Loucy (cell line): ENCODE results near the gene PRPF18.

Source experiments
- H2AFZ ChIP-seq: fragments of 200-600 bp; sonication (generic); 2 replicates; pipeline ENCODE4 v1.6.0; 2016; ENCODE audit warnings: antibody characterized with exemption, mild to moderate bottlenecking, low read length, moderate library complexity
- H3F3A ChIP-seq: fragments of 200-600 bp; 2 replicates; pipeline ENCODE4 v1.6.0; 2016; ENCODE audit warnings: antibody characterized with exemption, low read depth, mild to moderate bottlenecking
- H3K27me3 ChIP-seq: fragments of 200-600 bp; sonication (generic); 2 replicates; pipeline ENCODE4 v1.6.1; 2014; ENCODE audit warnings: low read length, mild to moderate bottlenecking; ENCODE audit not compliant: insufficient read depth, poor library complexity, severe bottlenecking
- H3K36me3 ChIP-seq: fragments of 200-600 bp; sonication (generic); 2 replicates; pipeline ENCODE4 v1.6.1; 2016; ENCODE audit warnings: low read length; ENCODE audit not compliant: insufficient read depth
- H3K4me1 ChIP-seq: fragments of 200-600 bp; sonication (generic); 2 replicates; pipeline ENCODE4 v1.5.1; 2014; ENCODE audit warnings: low read length, mild to moderate bottlenecking; ENCODE audit not compliant: insufficient read depth, poor library complexity, severe bottlenecking
- H3K4me2 ChIP-seq: fragments of 200-600 bp; sonication (generic); 2 replicates; pipeline ENCODE4 v1.6.0; 2014; ENCODE audit warnings: antibody characterized with exemption, low read length, low read depth, mild to moderate bottlenecking; ENCODE audit not compliant: poor library complexity, severe bottlenecking
- H3K4me3 ChIP-seq: fragments of 200-600 bp; sonication (generic); 2 replicates; pipeline ENCODE4 v1.5.1; 2014; ENCODE audit warnings: low read length, mild to moderate bottlenecking, mixed read lengths; ENCODE audit not compliant: poor library complexity, severe bottlenecking
- H3K79me2 ChIP-seq: fragments of 200-600 bp; sonication (generic); 2 replicates; pipeline ENCODE4 v1.6.1; 2014; ENCODE audit warnings: low read length; ENCODE audit not compliant: insufficient read depth
- H3K9ac ChIP-seq: fragments of 200-600 bp; sonication (generic); 2 replicates; pipeline ENCODE4 v1.6.0; 2014; ENCODE audit warnings: mild to moderate bottlenecking, low read depth, low read length, moderate library complexity; ENCODE audit not compliant: poor library complexity, severe bottlenecking
- H3K9me2 ChIP-seq: fragments of 200-600 bp; sonication (generic); replicated peaks from 2 replicates; pipeline ENCODE4 v1.6.1; 2016; ENCODE audit warnings: low read depth, low read length, mixed read lengths
- H3K9me3 ChIP-seq: fragments of 200-600 bp; sonication (generic); 2 replicates; pipeline ENCODE4 v1.6.1; 2014; ENCODE audit warnings: mild to moderate bottlenecking, antibody characterized with exemption, low read length, low read depth; ENCODE audit not compliant: insufficient read depth
- H4K20me1 ChIP-seq: fragments of 200-600 bp; sonication (generic); 2 replicates; pipeline ENCODE4 v1.6.0; 2014; ENCODE audit warnings: antibody characterized with exemption, low read length, mild to moderate bottlenecking; ENCODE audit not compliant: insufficient read depth, poor library complexity, severe bottlenecking
- EZH2phosphoT487 ChIP-seq: fragments of 200-600 bp; IDR thresholded peaks from 2 replicates; pipeline ENCODE4 v1.6.1; 2018; ENCODE audit warnings: antibody characterized with exemption, mild to moderate bottlenecking, moderate library complexity, borderline replicate concordance
- TF ChIP-seq, protein P1 (sequence below): fragments of 200-600 bp; sonication (generic); conservative IDR thresholded peaks from 2 replicates; pipeline ENCODE4 v1.5.1; 2014; ENCODE audit warnings: mild to moderate bottlenecking, antibody characterized with exemption, low read length

The PRPF18 gene

DNA sequence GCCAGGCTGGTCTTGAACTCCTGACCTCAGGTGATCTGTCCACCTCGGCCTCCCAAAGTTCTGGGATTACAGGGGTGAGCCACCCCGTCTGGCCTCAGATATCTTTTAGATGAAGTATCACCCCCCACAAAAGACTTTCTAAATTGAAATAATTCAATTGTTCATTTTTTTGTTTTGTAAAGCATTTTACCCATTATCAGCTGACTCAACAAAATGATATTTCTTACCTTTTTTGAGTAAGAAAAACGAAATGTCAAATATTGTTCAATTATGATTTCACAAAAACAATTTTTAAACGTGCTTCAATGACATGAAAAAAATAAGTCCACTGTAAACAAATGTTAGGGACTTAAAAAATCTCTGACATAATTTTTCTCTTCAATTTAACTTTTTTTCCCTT lies 822 bp upstream of the PRPF18 start:
- no peak overlapping the region for H3K9ac ChIP-seq
- H3F3A ChIP-seq = no peaks in the 10 kb centered on the region
- peak overlapping the region; percentile 93 for H3K4me3 ChIP-seq
- H3K4me2 ChIP-seq = peak overlapping the region; percentile 98
- H3K36me3 ChIP-seq = no peaks in the 10 kb centered on the region
- H3K79me2 ChIP-seq = peaks cover 37% of the 10 kb centered on the region
- peak overlapping the region; percentile 95; the same call in 1 of the 2 replicates for H2AFZ ChIP-seq
- no peaks in the 10 kb centered on the region for H3K9me3 ChIP-seq
- H3K9me2 ChIP-seq = no peaks in the 10 kb centered on the region
- peaks cover 13% of the 10 kb centered on the region for H4K20me1 ChIP-seq
- H3K27me3 ChIP-seq = peaks cover 46% of the 10 kb centered on the region
- peaks cover 25% of the 10 kb centered on the region for H3K4me1 ChIP-seq
- TF ChIP-seq, protein P1, sequence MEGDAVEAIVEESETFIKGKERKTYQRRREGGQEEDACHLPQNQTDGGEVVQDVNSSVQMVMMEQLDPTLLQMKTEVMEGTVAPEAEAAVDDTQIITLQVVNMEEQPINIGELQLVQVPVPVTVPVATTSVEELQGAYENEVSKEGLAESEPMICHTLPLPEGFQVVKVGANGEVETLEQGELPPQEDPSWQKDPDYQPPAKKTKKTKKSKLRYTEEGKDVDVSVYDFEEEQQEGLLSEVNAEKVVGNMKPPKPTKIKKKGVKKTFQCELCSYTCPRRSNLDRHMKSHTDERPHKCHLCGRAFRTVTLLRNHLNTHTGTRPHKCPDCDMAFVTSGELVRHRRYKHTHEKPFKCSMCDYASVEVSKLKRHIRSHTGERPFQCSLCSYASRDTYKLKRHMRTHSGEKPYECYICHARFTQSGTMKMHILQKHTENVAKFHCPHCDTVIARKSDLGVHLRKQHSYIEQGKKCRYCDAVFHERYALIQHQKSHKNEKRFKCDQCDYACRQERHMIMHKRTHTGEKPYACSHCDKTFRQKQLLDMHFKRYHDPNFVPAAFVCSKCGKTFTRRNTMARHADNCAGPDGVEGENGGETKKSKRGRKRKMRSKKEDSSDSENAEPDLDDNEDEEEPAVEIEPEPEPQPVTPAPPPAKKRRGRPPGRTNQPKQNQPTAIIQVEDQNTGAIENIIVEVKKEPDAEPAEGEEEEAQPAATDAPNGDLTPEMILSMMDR = no peak
- TF ChIP-seq EZH2phosphoT487 = no peak

DNA sequence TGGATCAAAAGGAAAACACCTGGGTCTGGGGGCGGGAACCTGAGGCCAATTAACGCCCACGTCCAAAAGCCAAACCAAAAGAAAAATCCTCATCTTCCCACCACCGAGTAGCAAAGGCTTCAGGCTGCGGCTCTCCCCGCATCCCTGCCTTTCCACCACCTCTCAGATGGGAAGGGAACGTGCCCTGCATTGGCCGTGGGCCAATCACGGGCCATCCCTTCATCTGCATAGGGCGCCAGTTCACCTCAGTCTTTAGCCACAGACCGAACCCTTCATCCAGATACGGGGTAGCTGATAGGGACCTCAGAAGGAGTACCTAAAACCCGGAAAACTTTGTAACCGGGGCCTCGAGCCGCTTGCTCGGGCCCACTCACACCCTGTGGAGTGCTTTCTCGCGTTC lies 626 bp downstream of the PRPF18 start:
- peak overlapping the region; percentile 98 for H3K4me2 ChIP-seq
- peaks cover 25% of the 10 kb centered on the region for H3K4me1 ChIP-seq
- peaks cover 52% of the 10 kb centered on the region for H3K79me2 ChIP-seq
- H3K9ac ChIP-seq = peak overlapping the region; percentile 79
- H4K20me1 ChIP-seq = peaks cover 13% of the 10 kb centered on the region
- no peaks in the 10 kb centered on the region for H3K9me2 ChIP-seq
- peaks cover 34% of the 10 kb centered on the region for H3K27me3 ChIP-seq
- H3K9me3 ChIP-seq = no peaks in the 10 kb centered on the region
- no peak for TF ChIP-seq EZH2phosphoT487
- TF ChIP-seq, protein P1 = no peak
- no peaks in the 10 kb centered on the region for H3K36me3 ChIP-seq
- peak overlapping the region; percentile 95; the same call in 1 of the 2 replicates for H2AFZ ChIP-seq
- no peaks in the 10 kb centered on the region for H3F3A ChIP-seq
- H3K4me3 ChIP-seq = peak overlapping the region; percentile 93

- Histone ChIP-seq H3K9me3 (no peaks in the 10 kb centered on the region), H3F3A (no peaks in the 10 kb centered on the region), H3K27me3 (peaks cover 17% of the 10 kb centered on the region), H3K4me3 (peak overlapping the region; percentile 93), H3K9ac (peak overlapping the region; percentile 11), H2AFZ (no peak overlapping the region), H3K4me2 (peak overlapping the region; percentile 98), H3K36me3 (no peaks in the 10 kb centered on the region), H4K20me1 (peaks cover 13% of the 10 kb centered on the region), H3K4me1 (peaks cover 25% of the 10 kb centered on the region), H3K9me2 (no peaks in the 10 kb centered on the region), H3K79me2 (peaks cover 62% of the 10 kb centered on the region)
- no peak for TF ChIP-seq EZH2phosphoT487
- TF ChIP-seq, protein P1 = peak; percentile 39
These were observed 2.6 kb downstream of the PRPF18 start for GRCh38 chr10:13589316-13589715.
